ENCODE data around the gene BBOX1.
"Not testable (repeated sequence)": the region's sequence is repeated elsewhere in the genome, so short reads cannot be mapped to it uniquely, and the experiment has no call there.

The BBOX1 gene

DNA sequence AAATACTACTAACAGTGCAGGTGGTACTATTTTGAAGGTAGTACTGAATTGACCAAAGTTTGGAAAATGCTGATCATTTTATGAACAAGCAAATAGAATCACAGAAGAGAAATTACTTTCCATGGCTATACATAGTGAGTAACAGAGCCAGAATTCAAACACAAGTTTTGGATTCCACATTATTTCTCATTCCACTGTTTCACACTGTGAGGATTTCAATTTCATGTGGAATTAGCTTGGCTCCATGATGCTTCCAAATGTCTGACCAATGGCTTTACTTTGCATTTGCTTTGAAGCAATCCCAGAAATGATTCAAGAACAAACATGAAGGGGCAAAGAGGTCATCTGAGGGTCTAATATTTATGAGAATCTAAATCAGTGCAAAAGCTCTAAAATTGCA is 98.1 kb downstream of the BBOX1 start:
- DNase-seq = no peak

DNA sequence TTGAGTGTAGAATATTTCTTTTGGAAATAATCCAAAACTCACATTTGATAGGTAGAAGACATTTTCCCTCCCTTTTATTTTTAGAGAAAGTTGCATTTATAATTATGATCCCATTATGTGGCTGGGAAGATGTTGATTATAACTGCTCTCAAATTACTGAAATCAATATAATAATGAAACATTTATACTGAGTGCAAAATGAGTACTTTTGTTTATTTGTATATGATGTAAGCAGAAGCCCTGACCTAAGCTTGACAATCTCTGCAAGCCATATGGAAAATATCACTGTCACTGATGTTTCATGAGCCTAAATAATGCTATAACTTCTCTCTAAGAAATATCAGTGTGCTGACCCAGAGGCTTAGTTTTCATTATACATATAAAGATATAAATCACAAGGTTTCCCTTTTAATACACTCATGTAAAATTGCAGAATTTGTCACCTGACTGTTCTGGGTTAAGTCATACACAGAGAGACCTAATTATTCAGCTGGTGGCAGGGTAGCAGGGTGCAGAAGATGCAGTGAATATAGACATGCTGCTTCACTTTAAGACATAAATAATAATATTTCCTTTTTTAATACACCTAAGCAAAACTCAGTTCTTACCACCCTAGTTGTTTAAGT is 99.2 kb downstream of the BBOX1 start:
- no peak for DNase-seq

- DNase-seq = no peak
Observed at GRCh38 chr11:27141576-27141975, 101.0 kb downstream of the BBOX1 start.

DNA sequence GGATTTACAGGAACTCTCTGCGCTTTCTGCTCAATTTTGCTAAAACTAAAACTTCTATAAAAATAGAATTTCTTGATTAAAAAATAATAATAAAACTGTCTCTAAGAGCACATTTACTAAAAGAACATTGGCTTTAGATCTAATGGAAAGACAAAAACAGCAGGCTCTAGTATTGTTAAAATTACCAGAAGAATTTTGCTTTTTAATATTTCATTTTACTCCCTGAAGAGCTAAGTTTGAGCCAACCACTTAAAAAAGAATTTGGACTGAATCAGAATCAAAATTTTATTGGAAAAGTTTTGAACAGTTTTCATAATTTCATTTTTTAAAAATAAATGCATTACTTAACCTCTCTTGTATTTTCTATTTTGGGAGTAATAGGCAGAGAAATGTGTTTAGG is 107.3 kb downstream of the BBOX1 start:
- DNase-seq = no peak

GRCh38 chr11:27148506-27148905 is 107.9 kb downstream of the BBOX1 start:
- DNase-seq = no peak

DNA sequence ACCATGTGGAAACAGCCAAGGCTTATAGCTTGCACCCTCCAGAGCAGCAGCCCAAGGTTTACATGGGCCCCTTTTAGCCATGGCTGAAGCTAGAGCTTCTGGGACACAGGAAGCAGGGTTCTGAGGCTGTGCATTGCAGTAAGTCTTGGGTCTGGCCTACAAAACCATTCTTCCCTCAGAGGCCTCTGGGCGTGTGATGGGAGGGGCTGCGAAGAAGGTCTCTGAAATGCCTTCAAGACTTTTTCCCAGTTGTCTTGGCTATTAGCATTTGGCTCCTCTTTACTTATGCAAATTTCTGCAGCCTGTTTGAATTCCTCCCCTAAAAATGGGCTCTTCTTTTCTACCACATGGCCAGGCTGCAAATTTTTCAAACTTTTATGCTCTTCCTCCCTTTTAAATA is 109.5 kb downstream of the BBOX1 start:
- DNase-seq = no peak

- no peak for DNase-seq
Observed at GRCh38 chr11:27153136-27153535, 112.5 kb downstream of the BBOX1 start.

DNA sequence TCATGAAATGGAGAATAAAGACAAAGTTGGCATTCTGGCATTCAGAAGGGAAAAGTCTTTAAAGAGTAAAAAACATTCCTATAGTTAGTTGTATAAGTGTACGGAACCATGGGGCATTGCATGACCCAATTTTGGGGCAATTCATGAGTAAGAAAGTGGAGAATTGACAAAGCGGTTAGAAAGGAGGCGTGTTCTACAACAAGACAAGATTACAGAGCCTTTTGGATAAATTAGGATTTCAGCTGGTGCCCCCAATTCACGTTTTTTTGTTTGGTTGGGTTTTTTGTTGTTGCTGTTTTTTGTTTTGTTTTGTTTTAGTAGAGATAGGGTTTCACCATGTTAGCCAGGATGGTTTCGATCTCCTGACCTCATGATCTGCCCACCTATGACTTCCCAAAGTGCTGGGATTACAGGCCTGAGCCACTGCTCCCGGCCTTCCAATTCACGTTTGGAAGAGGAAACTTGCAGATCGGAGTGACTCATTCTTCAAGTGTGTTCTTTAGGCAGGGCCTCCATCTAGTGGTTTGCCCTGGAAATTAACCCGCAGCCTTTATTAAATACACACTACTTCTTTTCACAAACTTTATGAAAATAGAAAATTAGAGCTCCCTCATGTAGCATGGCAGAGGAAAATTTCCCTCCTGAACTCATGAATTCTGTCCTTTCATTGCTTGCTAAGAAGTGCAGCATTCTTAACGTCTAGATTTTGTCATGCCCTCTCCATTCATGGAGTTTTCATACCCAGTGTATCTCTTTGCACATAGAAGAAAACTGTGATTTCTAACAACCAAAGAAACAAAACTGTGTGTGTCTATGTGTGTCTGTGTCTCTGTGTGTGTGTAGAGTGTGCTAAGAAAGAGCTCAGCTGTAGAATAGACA is 118.1 kb downstream of the BBOX1 start:
- DNase-seq = peak in 1 of 2 experiments; percentile 14

- no peak for DNase-seq
Observed at GRCh38 chr11:27159335-27159679, 118.7 kb downstream of the BBOX1 start.

DNA sequence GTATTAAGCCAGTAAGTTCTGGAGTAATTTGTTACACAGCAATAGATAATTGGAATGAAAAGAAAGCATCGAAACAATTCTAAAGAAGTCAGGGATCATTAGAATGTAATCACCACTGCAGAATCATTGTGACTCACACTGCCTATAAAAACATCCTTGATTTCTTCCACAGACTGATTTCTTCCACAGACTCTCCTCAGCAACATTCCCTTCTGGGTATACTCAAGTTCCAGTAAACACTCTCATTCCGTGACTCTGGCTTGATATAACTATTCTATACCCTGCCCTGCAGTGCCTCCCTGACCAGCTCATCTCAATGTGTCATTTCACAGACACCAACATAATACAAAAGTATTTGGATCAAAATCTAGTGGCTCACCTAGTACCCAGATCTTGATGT is 120.5 kb downstream of the BBOX1 start:
- DNase-seq = no peak

GRCh38 chr11:27162237-27162636 is 121.6 kb downstream of the BBOX1 start:
- DNase-seq = no peak

GRCh38 chr11:27166130-27166529 is 125.5 kb downstream of the BBOX1 start:
- DNase-seq = no peak

GRCh38 chr11:27171376-27171958 is 130.9 kb downstream of the BBOX1 start:
- DNase-seq = no peak

DNA sequence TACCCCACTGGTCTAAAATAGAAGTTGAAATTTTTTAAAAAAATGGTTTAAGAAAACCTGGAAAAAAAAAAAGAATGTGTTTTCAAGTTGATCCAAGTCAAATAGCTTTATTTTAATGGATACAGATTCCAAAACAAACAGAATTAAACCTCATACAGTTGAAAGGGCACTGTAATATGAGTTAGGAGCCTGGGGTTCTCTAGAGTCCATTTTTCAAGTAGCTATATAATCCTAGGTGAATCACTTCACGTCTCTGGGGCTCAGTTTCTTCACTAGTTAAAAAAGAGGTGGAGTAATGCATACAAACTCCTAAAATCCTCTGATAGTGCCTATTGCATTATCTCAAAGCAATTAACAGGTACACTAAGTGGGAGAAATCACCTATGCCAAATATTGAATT is 132.9 kb downstream of the BBOX1 start:
- no peak for DNase-seq

- peak; percentile 40 to 57 for DNase-seq
Observed at GRCh38 chr11:27174021-27174420, 133.4 kb downstream of the BBOX1 start.

DNA sequence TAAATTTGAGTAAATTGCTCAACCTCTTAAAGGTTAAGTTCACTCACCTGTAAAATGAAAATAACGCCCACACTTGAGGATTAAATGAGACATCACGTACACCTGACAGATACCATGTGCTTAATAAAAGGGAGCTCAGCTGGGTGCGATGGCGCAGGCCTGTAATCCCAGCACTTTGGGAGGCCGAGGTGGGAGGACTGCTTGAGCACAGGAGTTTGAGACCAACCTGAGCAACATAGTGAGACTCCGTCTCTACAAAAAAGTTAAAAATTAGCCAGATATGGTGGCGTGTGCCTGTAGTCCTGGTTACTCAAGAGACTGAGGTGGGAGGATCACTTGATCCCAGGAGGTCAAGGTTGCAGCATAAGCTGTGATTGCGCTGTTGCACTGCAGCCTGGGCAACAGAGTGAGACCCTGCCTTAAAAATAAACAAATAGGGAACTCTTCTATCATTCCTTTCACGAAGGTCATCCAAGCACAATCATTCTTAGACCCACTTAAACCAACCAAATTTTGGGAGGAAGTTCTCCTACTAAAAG is 134.1 kb downstream of the BBOX1 start:
- no peak for DNase-seq

GRCh38 chr11:27175562-27175961 is 134.9 kb downstream of the BBOX1 start:
- not testable (repeated sequence) for DNase-seq

Data from NCI-H187 (cell line).